Measurements from ENCODE around the gene COQ6.

GRCh38 chr14:73997944-73998447 is 47.9 kb downstream of the COQ6 start:
- TF ChIP-seq CTCF (IDR thresholded peaks at IDR 0.05) (no peak), POLR2A (IDR thresholded peaks at IDR 0.05) (peak in 1 of 2 donors; percentile 36)

Data from Peyer's patch (tissue), 4 donors.